OCI-LY1 (cell line): ENCODE results near the gene SNTN.

Experiments used
- CTCF ChIP-seq: fragments of 200-600 bp; sonication (generic), shearing (Covaris generic); IDR thresholded peaks from 2 replicates; pipeline ENCODE4 v1.5.1; 2017; ENCODE audit warnings: mild to moderate bottlenecking, antibody characterized with exemption, low read length, moderate library complexity, mixed read lengths
- EZH2 ChIP-seq: fragments of 200-600 bp; sonication (generic), shearing (Covaris generic); IDR thresholded peaks from 2 replicates; pipeline ENCODE4 v1.8.0; 2017; ENCODE audit warnings: borderline replicate concordance, mixed run types, mild to moderate bottlenecking, antibody characterized with exemption, low read length, moderate library complexity, mixed read lengths

GRCh38 chr3:63644212-63644797, 8.2 kb upstream of the SNTN start:
- no peak for TF ChIP-seq EZH2
- TF ChIP-seq CTCF: no peak
